Superior temporal gyrus (tissue), 1 donor: ENCODE results near the gene SMOC2.

Source experiments
- DNase-seq: peaks from one replicate; pipeline ENCODE4 v3.0.0-alpha.2; 2016; ENCODE audit errors: extremely low spot score

Gene SMOC2

GRCh38 chr6:168442646-168443045 lies 1.7 kb downstream of the SMOC2 start:
- no peak for DNase-seq

GRCh38 chr6:168447282-168447681 lies 6.3 kb downstream of the SMOC2 start:
- DNase-seq: no peak

GRCh38 chr6:168447700-168448099 lies 6.7 kb downstream of the SMOC2 start:
- DNase-seq: no peak

GRCh38 chr6:168448243-168448855 lies 7.4 kb downstream of the SMOC2 start:
- no peak for DNase-seq

GRCh38 chr6:168450917-168451316 lies 9.9 kb downstream of the SMOC2 start:
- no peak for DNase-seq

- DNase-seq: no peak
These were observed 11.0 kb downstream of the SMOC2 start for GRCh38 chr6:168451805-168452517.

GRCh38 chr6:168452685-168453377 lies 11.8 kb downstream of the SMOC2 start:
- no peak for DNase-seq

- no peak for DNase-seq
These were observed 15.0 kb downstream of the SMOC2 start for GRCh38 chr6:168455847-168456530.

GRCh38 chr6:168456907-168457652 lies 16.1 kb downstream of the SMOC2 start:
- no peak for DNase-seq

- DNase-seq: no peak
These were observed 16.6 kb downstream of the SMOC2 start for GRCh38 chr6:168457653-168457934.

- no peak for DNase-seq
These were observed 17.1 kb downstream of the SMOC2 start for GRCh38 chr6:168458101-168458500.

- no peak for DNase-seq
These were observed 18.6 kb downstream of the SMOC2 start for GRCh38 chr6:168459572-168459971.

GRCh38 chr6:168462289-168462853 lies 21.4 kb downstream of the SMOC2 start:
- no peak for DNase-seq

GRCh38 chr6:168464546-168464945 lies 23.6 kb downstream of the SMOC2 start:
- DNase-seq: no peak

- no peak for DNase-seq
These were observed 27.1 kb downstream of the SMOC2 start for GRCh38 chr6:168468045-168468444.

- no peak for DNase-seq
These were observed 28.5 kb downstream of the SMOC2 start for GRCh38 chr6:168469521-168469920.

- DNase-seq: no peak
These were observed 28.9 kb downstream of the SMOC2 start for GRCh38 chr6:168469926-168470325.

GRCh38 chr6:168472363-168472762 lies 31.4 kb downstream of the SMOC2 start:
- no peak for DNase-seq

- no peak for DNase-seq
These were observed 32.2 kb downstream of the SMOC2 start for GRCh38 chr6:168473197-168473596.

GRCh38 chr6:168475188-168476013 lies 34.4 kb downstream of the SMOC2 start:
- DNase-seq: no peak

- DNase-seq: no peak
These were observed 38.4 kb downstream of the SMOC2 start for GRCh38 chr6:168479421-168479820.
